Caco-2 (cell line): ENCODE data around the gene ZIM2. TPM values are rescaled to one million over a fixed set of nuclear protein-coding genes. Genes with fewer than 3 reads are reported as not detected.

Experiments used
- BruUV-seq: library from RNA; stranded (reverse); fragments of 400-500 nt; replicated peaks from 2 replicates; lab custom pipeline; 2021; lab: Mats Ljungman, UMichigan
- CTCF ChIA-PET: fragments of 300-600 bp; sonication (Branson Sonifier 250); formaldehyde crosslinking; loops from one replicate; lab custom pipeline; 2022; ENCODE audit warnings: antibody characterized with exemption; lab: Charles Lee
- POLR2A ChIA-PET: fragments of 300-600 bp; sonication (Branson Sonifier 250); formaldehyde crosslinking; loops from one replicate; lab custom pipeline; 2022; ENCODE audit warnings: antibody characterized with exemption; lab: Charles Lee
- DNase-seq, 2 experiments: peaks; one replicate each; pipeline versions ENCODE4 v3.0.0 to v3.0.0-alpha.2; 2020 to 2022
- H3K27me3 ChIP-seq: replicated peaks from 2 replicates; pipeline ENCODE4 v1.6.0; 2011; ENCODE audit warnings: low read length; ENCODE audit not compliant: control insufficient read depth, insufficient read depth
- H3K36me3 ChIP-seq: 2 replicates; pipeline ENCODE4 v1.5.1; 2011; ENCODE audit warnings: low read length; ENCODE audit not compliant: control insufficient read depth, insufficient read depth
- H3K4me1 ChIP-seq: fragments of 250-450 bp; sonication (Bioruptor Pico); 2 replicates; pipeline ENCODE4 v1.5.1; 2020; ENCODE audit warnings: mild to moderate bottlenecking
- H3K4me3 ChIP-seq: 2 replicates; pipeline ENCODE4 v1.5.1; 2011; ENCODE audit warnings: low read depth, mild to moderate bottlenecking, control low read depth, low read length
- H3K9me3 ChIP-seq: fragments of 250-450 bp; sonication (Bioruptor Pico); 2 replicates; pipeline ENCODE4 v1.5.1; 2020; ENCODE audit warnings: mild to moderate bottlenecking, moderate library complexity
- H3K27ac Mint-ChIP-seq: one replicate; pipeline ENCODE4 v1.8.0; 2022; ENCODE audit warnings: mixed read lengths; ENCODE audit not compliant: unreplicated experiment
- H3K27me3 Mint-ChIP-seq: one replicate; pipeline ENCODE4 v1.8.0; 2022; ENCODE audit warnings: mixed read lengths; ENCODE audit not compliant: insufficient read depth, unreplicated experiment
- H3K36me3 Mint-ChIP-seq: one replicate; pipeline ENCODE4 v1.8.0; 2022; ENCODE audit warnings: mild to moderate bottlenecking, mixed read lengths; ENCODE audit not compliant: insufficient read depth, unreplicated experiment
- H3K4me1 Mint-ChIP-seq: one replicate; pipeline ENCODE4 v1.8.0; 2022; ENCODE audit warnings: low read depth, mixed read lengths; ENCODE audit not compliant: unreplicated experiment
- H3K4me3 Mint-ChIP-seq: one replicate; pipeline ENCODE4 v1.8.0; 2022; ENCODE audit warnings: mild to moderate bottlenecking, moderate library complexity, mixed read lengths; ENCODE audit not compliant: unreplicated experiment
- H3K9me3 Mint-ChIP-seq: one replicate; pipeline ENCODE4 v1.8.0; 2022; ENCODE audit warnings: mixed read lengths; ENCODE audit not compliant: unreplicated experiment
- CTCF ChIP-seq, 2 experiments: fragments of 200-600 bp in 1 of 2; IDR thresholded peaks; 1 replicate in 1 of 2; 2 replicates in 1 of 2; pipeline versions ENCODE4 v1.5.1 to v1.8.0; 2011 to 2022; ENCODE audit warnings: antibody characterized with exemption in 1 of 2, control low read depth in 1 of 2, inconsistent platforms in 1 of 2, low read depth in 1 of 2, low read length in 1 of 2, mild to moderate bottlenecking in 1 of 2, moderate library complexity in 1 of 2; ENCODE audit not compliant: insufficient read depth in 1 of 2, severe bottlenecking in 1 of 2, unreplicated experiment in 1 of 2
- intact Hi-C: fragments of 100-400 bp; cut with micrococcal nuclease; formaldehyde crosslinking; loops from one replicate; pipeline ENCODE4 v1.10.0; 2022; ENCODE audit not compliant: unreplicated experiment
- total RNA-seq: library from RNA; stranded (reverse); gene quantifications from 2 replicates; pipeline ENCODE4 v1.2.3, GENCODE V29; 2022

Gene ZIM2
- total RNA-seq, 1 experiment from 2014 or later: not detected

- peaks cover 50% of the 10 kb centered on the region for H3K9me3 Mint-ChIP-seq
- no peaks in the 10 kb centered on the region for H3K4me1 Mint-ChIP-seq
- intact Hi-C loops: no loop called here
Observed at GRCh38 chr19:56835401-56835800, 5.1 kb downstream of the ZIM2 start.

GRCh38 chr19:56834564-56835375, 5.8 kb downstream of the ZIM2 start:
- Mint-ChIP-seq H3K4me3 (no peak overlapping the region), H3K9me3 (peaks cover 50% of the 10 kb centered on the region), H3K27ac (no peak overlapping the region), H3K36me3 (no peaks in the 10 kb centered on the region), H3K27me3 (no peaks in the 10 kb centered on the region), H3K4me1 (no peaks in the 10 kb centered on the region)
- BruUV-seq: no TSS peak
- ChIA-PET CTCF (no interaction called here), POLR2A (no interaction called here)
- TF ChIP-seq CTCF (IDR thresholded peaks at IDR 0.05; ENCODE audit: insufficient read depth in 1 of 2, low read depth in 1 of 2, low read length in 1 of 2, severe bottlenecking in 1 of 2, unreplicated experiment in 1 of 2): no peak
- H3K36me3 ChIP-seq: no peaks in the 10 kb centered on the region
- H3K4me1 ChIP-seq: no peaks in the 10 kb centered on the region
- DNase-seq: no peak
- intact Hi-C loops: no loop called here
- peaks cover 25% of the 10 kb centered on the region for H3K9me3 ChIP-seq
- H3K27me3 ChIP-seq: no peaks in the 10 kb centered on the region
- no peak overlapping the region for H3K4me3 ChIP-seq

More at GRCh38 chr19:56835401-56835800, 5.1 kb downstream of the ZIM2 start:
- Mint-ChIP-seq H3K27me3 (no peaks in the 10 kb centered on the region), H3K27ac (no peak overlapping the region), H3K36me3 (no peaks in the 10 kb centered on the region), H3K4me3 (no peak overlapping the region)
- TF ChIP-seq CTCF (IDR thresholded peaks at IDR 0.05; ENCODE audit: insufficient read depth in 1 of 2, low read depth in 1 of 2, low read length in 1 of 2, severe bottlenecking in 1 of 2, unreplicated experiment in 1 of 2): no peak
- H3K4me1 ChIP-seq: no peaks in the 10 kb centered on the region
- CTCF ChIA-PET: no interaction called here
- H3K36me3 ChIP-seq: no peaks in the 10 kb centered on the region
- no TSS peak for BruUV-seq
- no peaks in the 10 kb centered on the region for H3K27me3 ChIP-seq
- POLR2A ChIA-PET: no interaction called here
- H3K4me3 ChIP-seq: no peak overlapping the region
- peaks cover 21% of the 10 kb centered on the region for H3K9me3 ChIP-seq
- DNase-seq: no peak

- no peak for TF ChIP-seq CTCF (IDR thresholded peaks at IDR 0.05; ENCODE audit: insufficient read depth in 1 of 2, low read depth in 1 of 2, low read length in 1 of 2, severe bottlenecking in 1 of 2, unreplicated experiment in 1 of 2)
- POLR2A ChIA-PET: interaction anchor here (0.6 kb wide), 1 partner anchor 58 kb away, joined by 3 read pairs; no protein-coding TSS in a partner anchor
- no peak overlapping the region for H3K27ac Mint-ChIP-seq
- peaks cover 11% of the 10 kb centered on the region for H3K9me3 ChIP-seq
- no peaks in the 10 kb centered on the region for H3K4me1 ChIP-seq
- H3K4me3 ChIP-seq: no peak overlapping the region
- H3K4me1 Mint-ChIP-seq: no peaks in the 10 kb centered on the region
- no peak for DNase-seq
- no TSS peak for BruUV-seq
- H3K27me3 Mint-ChIP-seq: no peaks in the 10 kb centered on the region
- no peaks in the 10 kb centered on the region for H3K27me3 ChIP-seq
- peaks cover 45% of the 10 kb centered on the region for H3K9me3 Mint-ChIP-seq
- intact Hi-C loops: no loop called here
- CTCF ChIA-PET: no interaction called here
- H3K36me3 Mint-ChIP-seq: no peaks in the 10 kb centered on the region
- no peaks in the 10 kb centered on the region for H3K36me3 ChIP-seq
- no peak overlapping the region for H3K4me3 Mint-ChIP-seq
Observed at GRCh38 chr19:56832352-56832928, 8.1 kb downstream of the ZIM2 start.
